OCI-LY7 (cell line): Measurements from ENCODE around the gene THRSP.

ENCODE experiments used
- EZH2phosphoT487 ChIP-seq: fragments of 200-600 bp; sonication (generic); IDR thresholded peaks from 2 replicates; pipeline ENCODE4 v1.6.1; 2018; ENCODE audit warnings: low read depth, borderline replicate concordance, mild to moderate bottlenecking, mixed run types, antibody characterized with exemption, low read length, moderate library complexity, mixed read lengths
- TF ChIP-seq, protein P1 (sequence below): fragments of 200-600 bp; sonication (generic); conservative IDR thresholded peaks from 2 replicates; pipeline ENCODE4 v1.5.1; 2014; ENCODE audit warnings: mild to moderate bottlenecking, antibody characterized with exemption, low read length, moderate library complexity, mixed read lengths

DNA sequence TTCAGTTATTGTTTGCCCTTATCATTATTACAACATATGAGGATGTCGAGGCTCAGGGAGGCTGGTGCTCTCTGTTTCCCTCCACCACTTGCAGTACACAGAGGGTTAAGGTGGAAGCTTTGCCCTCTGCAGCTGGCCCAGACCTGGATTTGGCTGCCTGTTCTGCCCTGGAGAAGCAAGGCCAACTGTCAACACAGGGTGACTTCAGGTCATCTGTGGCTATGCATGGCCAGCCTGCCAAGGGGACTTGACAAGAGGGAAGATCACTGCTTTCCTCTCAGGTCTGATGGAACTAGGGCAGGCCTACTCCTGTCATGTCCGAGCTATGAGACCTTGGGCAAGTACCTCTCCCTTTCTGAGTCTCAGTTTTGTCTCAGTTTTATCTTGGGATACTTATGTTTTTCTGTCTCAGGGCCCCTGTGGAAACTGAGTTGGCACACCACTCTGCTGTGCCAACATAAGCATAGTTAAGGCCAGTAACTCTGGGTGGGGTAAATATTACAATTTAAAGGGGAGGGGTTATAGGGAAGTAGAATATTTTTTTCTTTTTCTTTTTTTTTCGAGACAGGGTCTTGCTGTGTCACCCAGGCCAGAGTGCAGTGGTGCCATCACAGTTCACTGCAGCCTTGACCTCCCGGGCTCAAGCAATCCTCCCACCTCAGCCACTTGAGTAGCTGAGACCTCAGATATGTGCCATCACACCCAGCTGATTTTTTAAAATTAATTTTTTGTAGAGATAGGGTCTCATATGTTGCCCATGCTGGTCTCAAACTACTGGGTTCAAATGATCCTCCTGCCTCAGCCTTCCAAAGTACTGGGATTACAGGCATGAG lies 2.4 kb upstream of the THRSP start:
- TF ChIP-seq, protein P1, sequence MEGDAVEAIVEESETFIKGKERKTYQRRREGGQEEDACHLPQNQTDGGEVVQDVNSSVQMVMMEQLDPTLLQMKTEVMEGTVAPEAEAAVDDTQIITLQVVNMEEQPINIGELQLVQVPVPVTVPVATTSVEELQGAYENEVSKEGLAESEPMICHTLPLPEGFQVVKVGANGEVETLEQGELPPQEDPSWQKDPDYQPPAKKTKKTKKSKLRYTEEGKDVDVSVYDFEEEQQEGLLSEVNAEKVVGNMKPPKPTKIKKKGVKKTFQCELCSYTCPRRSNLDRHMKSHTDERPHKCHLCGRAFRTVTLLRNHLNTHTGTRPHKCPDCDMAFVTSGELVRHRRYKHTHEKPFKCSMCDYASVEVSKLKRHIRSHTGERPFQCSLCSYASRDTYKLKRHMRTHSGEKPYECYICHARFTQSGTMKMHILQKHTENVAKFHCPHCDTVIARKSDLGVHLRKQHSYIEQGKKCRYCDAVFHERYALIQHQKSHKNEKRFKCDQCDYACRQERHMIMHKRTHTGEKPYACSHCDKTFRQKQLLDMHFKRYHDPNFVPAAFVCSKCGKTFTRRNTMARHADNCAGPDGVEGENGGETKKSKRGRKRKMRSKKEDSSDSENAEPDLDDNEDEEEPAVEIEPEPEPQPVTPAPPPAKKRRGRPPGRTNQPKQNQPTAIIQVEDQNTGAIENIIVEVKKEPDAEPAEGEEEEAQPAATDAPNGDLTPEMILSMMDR: no peak
- TF ChIP-seq EZH2phosphoT487: no peak
